B cell (primary cell): ENCODE measurements around the gene PSTPIP1. TPM values are rescaled to one million over a fixed set of nuclear protein-coding genes. Genes with fewer than 3 reads are reported as not detected.
A peak's percentile ranks its signal among the peaks of the same experiment; 100 is the strongest.

ENCODE experiments used
- ATAC-seq: fragments of 200-7000 bp; cut with Tn5 transposase; one replicate; pipeline ENCODE4 v1.10.0; 2021; ENCODE audit warnings: low read depth, mild to moderate bottlenecking, moderate number of reproducible peaks, moderate library complexity
- CTCF ChIA-PET: fragments of 350-600 bp; sonication (Branson Sonifier 250); formaldehyde crosslinking; loops from one replicate; lab custom pipeline; 2021; ENCODE audit warnings: antibody characterized with exemption, inconsistent platforms; lab: Charles Lee
- POLR2A ChIA-PET: fragments of 350-600 bp; sonication (Branson Sonifier 250); formaldehyde crosslinking; loops from one replicate; lab custom pipeline; 2021; ENCODE audit warnings: antibody characterized with exemption; lab: Charles Lee
- DNase-seq: peaks from one replicate; pipeline ENCODE4 v3.0.0; 2013
- H2AFZ ChIP-seq: 2 replicates; pipeline ENCODE4 v1.6.1; 2012; ENCODE audit warnings: mild to moderate bottlenecking, low read depth, low read length; ENCODE audit not compliant: insufficient read depth, poor library complexity, severe bottlenecking
- H3K27ac ChIP-seq, 2 donors: 1 replicate in 1 of 2; 2 replicates in 1 of 2; pipeline ENCODE4 v1.5.1; 2012 to 2013; ENCODE audit warnings: low read length in 2 of 2, mild to moderate bottlenecking in 2 of 2, moderate library complexity in 1 of 2
- H3K27me3 ChIP-seq, 4 experiments: fragments of 200-600 bp in 1 of 4; sonication (generic) in 1 of 4; replicated peaks in 1 of 4; 1 replicate in 2 of 4; 2 replicates in 2 of 4; pipeline versions ENCODE4 v1.6.1 to v1.7.0; 2013 to 2016; ENCODE audit warnings: low read length in 3 of 4, mild to moderate bottlenecking in 2 of 4, mixed read lengths in 1 of 4, moderate library complexity in 1 of 4; ENCODE audit not compliant: insufficient read depth in 4 of 4, control insufficient read depth in 3 of 4; ENCODE audit errors: control extremely low read depth in 1 of 4
- H3K36me3 ChIP-seq, 2 experiments: replicated peaks in 1 of 2; 1 replicate in 1 of 2; 2 replicates in 1 of 2; pipeline versions ENCODE4 v1.6.1 to v1.7.1; 2013; ENCODE audit warnings: low read length in 1 of 2; ENCODE audit not compliant: insufficient read depth in 2 of 2, control insufficient read depth in 1 of 2; ENCODE audit errors: control extremely low read depth in 1 of 2, extremely low read depth in 1 of 2
- H3K4me1 ChIP-seq, 2 donors: fragments of 200-600 bp in 1 of 2; sonication (generic) in 1 of 2; 1 replicate in 1 of 2; 2 replicates in 1 of 2; pipeline versions ENCODE4 v1.5.1 to v1.6.1; 2013 to 2017; ENCODE audit warnings: low read length in 2 of 2; ENCODE audit not compliant: control insufficient read depth in 2 of 2, insufficient read depth in 2 of 2
- H3K4me2 ChIP-seq: replicated peaks from 2 replicates; pipeline ENCODE3; 2012; ENCODE audit warnings: mild to moderate bottlenecking, low read depth, low read length; ENCODE audit not compliant: poor library complexity, severe bottlenecking
- H3K4me3 ChIP-seq, 5 experiments: fragments of 200-600 bp in 1 of 5; sonication (generic) in 1 of 5; 1 replicate in 3 of 5; 2 replicates in 2 of 5; pipeline versions ENCODE4 v1.5.1 to v1.7.0; 2011 to 2016; ENCODE audit warnings: low read length in 4 of 5, mild to moderate bottlenecking in 4 of 5, low read depth in 2 of 5, control low read depth in 1 of 5, moderate library complexity in 1 of 5; ENCODE audit not compliant: insufficient read depth in 1 of 5; ENCODE audit errors: control extremely low read depth in 1 of 5, extremely low read depth in 1 of 5
- H3K79me2 ChIP-seq: fragments of 200-600 bp; sonication (generic); one replicate; pipeline ENCODE4 v1.6.0; 2016; ENCODE audit warnings: low read length; ENCODE audit not compliant: control insufficient read depth, insufficient read depth
- H3K9ac ChIP-seq: fragments of 200-600 bp; sonication (generic); 2 replicates; pipeline ENCODE4 v1.6.1; 2017; ENCODE audit warnings: mild to moderate bottlenecking, low read length, moderate library complexity
- H3K9me3 ChIP-seq, 3 donors: one replicate each; pipeline versions ENCODE4 v1.6.1 to v1.7.1; 2013; ENCODE audit warnings: low read length in 2 of 3; ENCODE audit not compliant: control insufficient read depth in 2 of 3, insufficient read depth in 1 of 3; ENCODE audit errors: control extremely low read depth in 1 of 3
- H4K20me1 ChIP-seq: 2 replicates; pipeline ENCODE4 v1.6.0; 2012; ENCODE audit warnings: mild to moderate bottlenecking, low read length; ENCODE audit not compliant: insufficient read depth, control insufficient read depth, poor library complexity, severe bottlenecking
- H3K27ac Mint-ChIP-seq: one replicate; pipeline ENCODE4 v1.8.0; 2021; ENCODE audit warnings: mixed read lengths
- H3K27me3 Mint-ChIP-seq: one replicate; pipeline ENCODE4 v1.8.0; 2021; ENCODE audit warnings: mixed read lengths
- H3K4me1 Mint-ChIP-seq: one replicate; pipeline ENCODE4 v1.8.0; 2021; ENCODE audit warnings: mixed read lengths
- H3K4me3 Mint-ChIP-seq: one replicate; pipeline ENCODE4 v1.8.0; 2021; ENCODE audit warnings: mixed read lengths
- H3K9me3 Mint-ChIP-seq: one replicate; pipeline ENCODE4 v1.8.0; 2022; ENCODE audit warnings: mixed read lengths; ENCODE audit not compliant: insufficient read depth
- CTCF ChIP-seq: fragments of 200-600 bp; IDR thresholded peaks from one replicate; pipeline ENCODE4 v1.8.0; 2022; ENCODE audit warnings: antibody characterized with exemption, mild to moderate bottlenecking
- EZH2 ChIP-seq: IDR thresholded peaks from 2 replicates; pipeline ENCODE4 v1.6.1; 2012; ENCODE audit warnings: borderline replicate concordance, low read depth, mild to moderate bottlenecking, moderate library complexity, low read length; ENCODE audit not compliant: insufficient read depth, poor library complexity, severe bottlenecking
- WGBS: methylation state at CpG from one replicate; pipeline ENCODE4 v1.1.5; 2013; ENCODE audit warnings: missing lambda C conversion rate; ENCODE audit not compliant: insufficient coverage; 5-methylcytosine and 5-hydroxymethylcytosine counted together
- intact Hi-C: fragments of 100-400 bp; cut with micrococcal nuclease; formaldehyde crosslinking; loops from one replicate; pipeline ENCODE4 v1.10.0; 2022
- polyA plus RNA-seq: library from polyadenylated mRNA; depleted of rRNA; stranded (reverse); fragments of >200 nt; gene quantifications from 2 replicates; pipeline ENCODE4 v1.2.3, GENCODE V29; 2012
- total RNA-seq, 2 donors: library from RNA; stranded (reverse); fragments of 120-200 nt in 1 of 2; gene quantifications; 1 replicate in 1 of 2; 2 replicates in 1 of 2; pipeline versions ENCODE4 v1.2.3 to v1.2.4, GENCODE V29; 2013 to 2022

PSTPIP1 gene
- total and polyA plus RNA-seq, 2 donors (not counting 1 experiment from before 2014, with no cell fraction given) = 69.0 to 79.3 TPM

GRCh38 chr15:77027111-77027696 is 32.3 kb downstream of the PSTPIP1 start:
- Histone ChIP-seq H4K20me1 (peaks cover 20% of the 10 kb centered on the region), H3K4me1 (peaks cover 12 to 26% of the 10 kb centered on the region in 2 donors), H3K27me3 (no peaks in the 10 kb centered on the region), H3K9ac (no peak overlapping the region), H3K27ac (no peak overlapping the region), H3K9me3 (no peaks in the 10 kb centered on the region), H3K4me3 (no peak overlapping the region), H3K4me2 (no peak overlapping the region), H2AFZ (no peak overlapping the region), H3K79me2 (no peaks in the 10 kb centered on the region), H3K36me3 (peaks cover 0 to 31% of the 10 kb centered on the region in 2 experiments)
- intact Hi-C loops = no loop called here
- Mint-ChIP-seq H3K4me1 (peaks cover 24% of the 10 kb centered on the region), H3K27ac (no peak overlapping the region), H3K4me3 (no peak overlapping the region), H3K9me3 (no peaks in the 10 kb centered on the region), H3K27me3 (no peaks in the 10 kb centered on the region)
- ChIA-PET POLR2A (no interaction called here), CTCF (interaction anchor here (1.3 kb wide), 1 partner anchor 54 kb away, joined by 3 read pairs; no protein-coding TSS in a partner anchor)
- no peak for ATAC-seq
- peak; percentile 8 for DNase-seq
- TF ChIP-seq CTCF = no peak
- TF ChIP-seq EZH2 = no peak
- WGBS = 94% methylated on average over 10 of the region's 12 CpGs

- Histone ChIP-seq H4K20me1 (peaks cover 22% of the 10 kb centered on the region), H3K36me3 (peaks cover 0 to 27% of the 10 kb centered on the region in 2 experiments), H3K27me3 (no peaks in the 10 kb centered on the region), H3K4me3 (no peak overlapping the region), H2AFZ (no peak overlapping the region), H3K79me2 (no peaks in the 10 kb centered on the region), H3K4me2 (no peak overlapping the region), H3K9me3 (no peaks in the 10 kb centered on the region), H3K4me1 (peaks cover 12 to 26% of the 10 kb centered on the region in 2 donors), H3K9ac (no peak overlapping the region), H3K27ac (no peak overlapping the region)
- no peak for TF ChIP-seq EZH2
- no peak for TF ChIP-seq CTCF
- intact Hi-C loops = no loop called here
- Mint-ChIP-seq H3K4me3 (no peak overlapping the region), H3K4me1 (peaks cover 23% of the 10 kb centered on the region), H3K27ac (no peak overlapping the region), H3K9me3 (no peaks in the 10 kb centered on the region), H3K27me3 (no peaks in the 10 kb centered on the region)
- CTCF ChIA-PET = no interaction called here
- WGBS = 96% methylated on average over 43 of the region's 45 CpGs
- DNase-seq (peak; percentile 12), ATAC-seq (no peak)
- POLR2A ChIA-PET = no interaction called here
Observed at GRCh38 chr15:77027697-77028450, 32.9 kb downstream of the PSTPIP1 start.
